Breast epithelium (tissue), 3 donors: Measurements from ENCODE around the gene UNKL.

Experiments
- CTCF ChIP-seq, 3 donors: fragments of 450-650 bp; IDR thresholded peaks; one replicate each; pipeline ENCODE4 v1.5.1; 2016 to 2017; ENCODE audit warnings: antibody characterized with exemption in 3 of 3, mild to moderate bottlenecking in 3 of 3, moderate library complexity in 3 of 3
- POLR2A ChIP-seq: fragments of 450-650 bp; IDR thresholded peaks from one replicate; pipeline ENCODE4 v1.6.1; 2016; ENCODE audit warnings: antibody characterized with exemption, mild to moderate bottlenecking, moderate library complexity
- POLR2AphosphoS5 ChIP-seq, 3 donors: sonication (generic); formaldehyde crosslinking; IDR thresholded peaks; one replicate each; pipeline ENCODE4 v1.6.1; 2017; ENCODE audit warnings: antibody characterized with exemption in 3 of 3

GRCh38 chr16:1357906-1358566 is 56.5 kb downstream of the UNKL start:
- TF ChIP-seq CTCF (IDR thresholded peaks at IDR 0.05): no peak
- TF ChIP-seq POLR2A: no peak
- no peak for TF ChIP-seq POLR2AphosphoS5 (IDR thresholded peaks at IDR 0.05)
